Measurements from ENCODE around the gene NSUN7.

Gene NSUN7

DNA sequence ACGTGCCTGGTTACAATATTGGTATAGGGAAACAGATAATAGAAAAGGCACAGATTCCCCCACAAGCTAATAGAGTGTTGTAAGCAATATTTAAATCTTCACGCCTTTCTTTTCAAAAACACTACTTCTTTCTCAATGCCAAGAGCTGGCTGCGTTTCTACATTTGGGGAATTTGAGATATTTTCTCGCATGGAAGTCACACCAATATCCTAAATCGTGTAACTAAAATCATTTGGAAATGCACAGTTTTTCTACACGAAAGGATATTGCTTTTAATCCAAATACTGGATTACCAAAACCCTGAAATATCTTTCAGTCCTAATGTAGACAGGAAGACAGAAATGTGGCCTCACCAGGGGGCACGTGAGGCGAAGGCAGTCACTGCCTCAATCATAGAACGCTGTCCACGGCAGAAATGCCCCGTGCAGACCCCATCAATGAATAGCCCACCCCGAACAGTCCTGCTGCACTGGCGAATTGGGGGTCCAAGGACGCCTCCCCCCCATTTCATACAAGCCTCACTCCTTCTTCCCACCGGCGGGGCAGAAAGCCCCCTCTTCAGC lies 106.6 kb downstream of the NSUN7 start:
- Mint-ChIP-seq H3K9me3 (no peaks in the 10 kb centered on the region), H3K27ac (no peak overlapping the region), H3K4me1 (ENCODE audit: low read depth in 2 of 2) (peaks cover 4 to 14% of the 10 kb centered on the region in 2 donors), H3K27me3 (peaks cover 73 to 84% of the 10 kb centered on the region in 2 donors), H3K4me3 (peak overlapping the region; percentile 57 to 68), H3K36me3 (ENCODE audit: insufficient read depth) (no peaks in the 10 kb centered on the region)
- ATAC-seq (replicated peaks) (no peak), DNase-seq (no peak)

DNA sequence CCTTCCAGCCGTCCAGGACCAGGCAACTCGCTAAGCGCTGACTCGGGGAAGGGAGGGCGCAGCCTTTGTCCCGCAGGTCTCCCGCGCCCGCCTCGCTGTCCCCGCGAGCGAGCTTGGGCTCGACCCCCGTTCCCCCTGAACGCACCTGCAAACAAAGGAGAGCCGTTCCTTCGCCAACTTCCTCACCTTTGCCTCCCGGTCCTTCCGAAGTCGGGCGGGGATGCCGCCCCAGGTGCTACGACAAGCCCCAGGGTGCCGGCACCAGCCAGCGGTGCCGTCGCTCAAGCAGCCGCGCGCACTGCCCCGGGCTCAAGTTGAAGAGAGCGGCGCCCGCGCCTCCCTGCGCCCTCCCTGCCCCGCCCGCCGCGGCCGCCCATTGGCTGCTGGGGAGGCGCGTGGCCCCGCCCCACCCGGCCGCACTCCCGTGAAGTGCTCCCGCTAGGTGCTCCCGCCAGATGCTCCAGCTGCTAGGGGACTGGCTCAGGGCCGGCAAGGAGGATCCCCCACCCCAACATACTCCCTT lies 107.1 kb downstream of the NSUN7 start:
- H3K4me3 Mint-ChIP-seq = peak overlapping the region; percentile 57 to 68
- peak; percentile 32 for ATAC-seq (replicated peaks)
- DNase-seq = peak in 1 of 3 experiments; percentile 4
- H3K27ac Mint-ChIP-seq = peak overlapping the region in 1 of 2 donors; percentile 46
- no peaks in the 10 kb centered on the region for H3K9me3 Mint-ChIP-seq
- peaks cover 4 to 14% of the 10 kb centered on the region in 2 donors for H3K4me1 Mint-ChIP-seq (ENCODE audit: low read depth in 2 of 2)
- peaks cover 73 to 84% of the 10 kb centered on the region in 2 donors for H3K27me3 Mint-ChIP-seq
- no peaks in the 10 kb centered on the region for H3K36me3 Mint-ChIP-seq (ENCODE audit: insufficient read depth)

DNA sequence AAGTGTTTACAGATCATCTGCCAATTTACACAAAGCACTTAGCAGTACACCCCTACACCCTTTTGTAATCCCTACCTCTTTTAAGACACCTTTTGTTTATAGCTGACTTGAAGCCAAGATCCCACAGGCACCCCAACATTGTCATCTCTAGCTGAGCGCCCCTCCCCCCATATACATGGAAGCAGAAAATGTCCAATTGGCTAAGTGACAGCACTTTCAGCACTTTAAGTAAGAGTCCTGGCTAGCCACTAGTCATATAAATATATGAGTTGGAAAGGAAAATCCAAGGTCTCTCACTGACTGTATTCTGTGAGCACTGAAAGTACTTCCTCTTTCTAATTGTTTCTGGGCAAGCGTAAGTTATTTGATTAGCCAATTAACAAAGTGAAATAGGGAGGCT lies 108.2 kb downstream of the NSUN7 start:
- Mint-ChIP-seq H3K4me1 (ENCODE audit: low read depth in 2 of 2) (peaks cover 4 to 14% of the 10 kb centered on the region in 2 donors), H3K36me3 (ENCODE audit: insufficient read depth) (no peaks in the 10 kb centered on the region), H3K4me3 (no peak overlapping the region), H3K27me3 (peaks cover 72 to 78% of the 10 kb centered on the region in 2 donors), H3K9me3 (no peaks in the 10 kb centered on the region), H3K27ac (no peak overlapping the region)
- ATAC-seq (replicated peaks) = no peak
- DNase-seq = no peak

DNA sequence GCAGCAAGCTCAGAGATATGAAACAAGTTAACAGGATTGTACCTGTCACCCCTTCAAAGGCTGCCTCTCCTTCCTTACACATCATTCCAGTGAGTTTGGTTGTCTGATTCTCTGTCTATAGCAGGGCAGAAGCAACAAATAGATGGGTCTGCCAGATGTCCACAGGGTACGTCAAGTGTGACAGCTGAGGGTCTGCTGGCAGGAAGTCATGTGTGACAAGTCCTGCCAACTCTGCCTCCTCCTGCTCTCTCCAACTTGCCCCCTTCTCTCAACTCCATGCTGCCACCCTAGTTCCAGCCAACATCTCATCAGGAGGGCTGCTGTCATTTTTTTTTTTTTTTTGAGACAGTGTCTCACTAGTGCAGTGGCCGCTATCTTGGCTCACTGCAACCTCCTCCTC lies 109.2 kb downstream of the NSUN7 start:
- H3K4me1 Mint-ChIP-seq (ENCODE audit: low read depth in 2 of 2) = peaks cover 4 to 14% of the 10 kb centered on the region in 2 donors
- no peak overlapping the region for H3K4me3 Mint-ChIP-seq
- ATAC-seq (replicated peaks) (no peak), DNase-seq (no peak)
- H3K9me3 Mint-ChIP-seq = no peaks in the 10 kb centered on the region
- no peaks in the 10 kb centered on the region for H3K36me3 Mint-ChIP-seq (ENCODE audit: insufficient read depth)
- H3K27ac Mint-ChIP-seq = no peak overlapping the region
- H3K27me3 Mint-ChIP-seq = peaks cover 66 to 68% of the 10 kb centered on the region in 2 donors

Measured in effector memory CD8-positive, alpha-beta T cell (primary cell).